Nephron (organoid): Measurements from ENCODE around the gene MEN1.

ENCODE experiments used
- H3K27ac Mint-ChIP-seq, 3 experiments: 2 replicates each; pipeline ENCODE4 v1.8.0; 2020; ENCODE audit warnings: mixed read lengths in 3 of 3, mild to moderate bottlenecking in 2 of 3, moderate library complexity in 1 of 3
- H3K27me3 Mint-ChIP-seq: 2 replicates; pipeline ENCODE4 v1.8.0; 2021; ENCODE audit warnings: low read depth, mild to moderate bottlenecking, moderate library complexity, mixed read lengths
- H3K36me3 Mint-ChIP-seq: 2 replicates; pipeline ENCODE4 v1.8.0; 2020; ENCODE audit warnings: low read depth, mixed read lengths
- H3K4me1 Mint-ChIP-seq: 2 replicates; pipeline ENCODE4 v1.8.0; 2020; ENCODE audit warnings: mixed read lengths
- H3K4me3 Mint-ChIP-seq, 3 experiments: 2 replicates each; pipeline ENCODE4 v1.8.0; 2020; ENCODE audit warnings: mild to moderate bottlenecking in 3 of 3, mixed read lengths in 3 of 3, moderate library complexity in 2 of 3
- H3K9me3 Mint-ChIP-seq: 2 replicates; pipeline ENCODE4 v1.8.0; 2020; ENCODE audit warnings: mixed read lengths
- TF ChIP-seq, protein P1 (sequence below), 3 experiments: fragments of 200-600 bp; sonication (generic); IDR thresholded peaks; one replicate each; pipeline ENCODE4 v1.5.0; 2021; ENCODE audit warnings: antibody characterized with exemption in 3 of 3; ENCODE audit not compliant: unreplicated experiment in 3 of 3

MEN1 gene

DNA sequence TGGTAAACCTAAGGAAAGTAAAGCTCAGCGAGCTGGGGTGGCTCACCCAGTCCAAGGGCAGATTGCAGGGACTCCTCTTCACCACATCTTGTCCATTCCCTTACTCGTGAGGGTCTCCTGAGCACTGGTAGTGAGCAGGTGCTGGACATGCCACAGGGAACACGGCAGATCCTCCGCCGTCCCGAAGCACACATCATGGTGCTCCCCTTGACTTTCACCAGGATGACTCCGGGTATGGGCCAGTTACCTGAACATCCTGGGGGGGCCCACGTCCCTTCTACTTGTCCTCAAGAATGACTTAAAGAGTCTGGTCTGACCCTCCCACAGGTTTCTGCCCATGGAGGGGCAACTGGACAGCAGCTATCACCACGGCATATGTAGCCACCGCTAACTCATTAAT lies 24.0 kb downstream of the MEN1 start:
- no peaks in the 10 kb centered on the region for H3K9me3 Mint-ChIP-seq
- no peak overlapping the region for H3K4me3 Mint-ChIP-seq
- TF ChIP-seq, protein P1, sequence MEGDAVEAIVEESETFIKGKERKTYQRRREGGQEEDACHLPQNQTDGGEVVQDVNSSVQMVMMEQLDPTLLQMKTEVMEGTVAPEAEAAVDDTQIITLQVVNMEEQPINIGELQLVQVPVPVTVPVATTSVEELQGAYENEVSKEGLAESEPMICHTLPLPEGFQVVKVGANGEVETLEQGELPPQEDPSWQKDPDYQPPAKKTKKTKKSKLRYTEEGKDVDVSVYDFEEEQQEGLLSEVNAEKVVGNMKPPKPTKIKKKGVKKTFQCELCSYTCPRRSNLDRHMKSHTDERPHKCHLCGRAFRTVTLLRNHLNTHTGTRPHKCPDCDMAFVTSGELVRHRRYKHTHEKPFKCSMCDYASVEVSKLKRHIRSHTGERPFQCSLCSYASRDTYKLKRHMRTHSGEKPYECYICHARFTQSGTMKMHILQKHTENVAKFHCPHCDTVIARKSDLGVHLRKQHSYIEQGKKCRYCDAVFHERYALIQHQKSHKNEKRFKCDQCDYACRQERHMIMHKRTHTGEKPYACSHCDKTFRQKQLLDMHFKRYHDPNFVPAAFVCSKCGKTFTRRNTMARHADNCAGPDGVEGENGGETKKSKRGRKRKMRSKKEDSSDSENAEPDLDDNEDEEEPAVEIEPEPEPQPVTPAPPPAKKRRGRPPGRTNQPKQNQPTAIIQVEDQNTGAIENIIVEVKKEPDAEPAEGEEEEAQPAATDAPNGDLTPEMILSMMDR (IDR thresholded peaks at IDR 0.05; ENCODE audit: unreplicated experiment in 3 of 3) = no peak
- no peaks in the 10 kb centered on the region for H3K4me1 Mint-ChIP-seq
- H3K27me3 Mint-ChIP-seq = no peaks in the 10 kb centered on the region
- peaks cover 4% of the 10 kb centered on the region for H3K36me3 Mint-ChIP-seq
- H3K27ac Mint-ChIP-seq = no peak overlapping the region

DNA sequence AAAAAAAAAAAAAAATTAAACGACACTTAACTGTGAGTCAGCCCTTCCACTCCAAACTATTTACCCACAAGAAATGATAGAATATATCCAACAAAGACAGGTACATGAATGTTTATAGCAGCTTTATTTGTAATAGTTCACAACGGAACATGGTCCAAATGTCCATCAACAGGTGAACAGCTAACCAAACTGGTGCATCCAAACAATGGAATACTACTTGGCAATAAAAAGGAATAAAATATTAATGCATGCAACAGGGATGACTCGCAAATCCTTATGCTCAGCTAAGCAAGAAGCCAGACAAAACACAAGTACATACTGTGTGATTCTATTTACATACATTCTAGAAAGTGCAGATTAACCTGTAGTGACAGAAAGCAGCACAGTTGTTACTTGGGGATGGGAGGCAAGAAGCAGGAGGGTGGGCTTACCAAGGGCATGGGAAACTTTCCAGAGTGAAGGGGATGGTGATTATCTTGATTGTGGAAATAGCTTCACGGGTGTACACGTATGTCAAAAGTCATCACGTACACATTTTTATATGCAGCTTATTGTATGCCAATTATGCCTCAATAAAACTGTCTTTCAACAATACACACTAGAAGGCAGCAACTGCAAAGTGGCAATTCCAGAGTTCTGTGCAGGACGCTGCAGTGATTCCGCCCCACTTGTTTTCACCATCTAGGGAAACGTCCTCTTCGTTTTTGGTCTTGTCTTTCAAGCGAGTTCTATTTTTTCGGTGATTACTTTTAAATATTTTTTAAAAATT lies 25.4 kb downstream of the MEN1 start:
- Mint-ChIP-seq H3K9me3 (no peaks in the 10 kb centered on the region), H3K27me3 (no peaks in the 10 kb centered on the region), H3K4me1 (no peaks in the 10 kb centered on the region), H3K27ac (no peak overlapping the region), H3K4me3 (no peak overlapping the region), H3K36me3 (peaks cover 4% of the 10 kb centered on the region)
- TF ChIP-seq, protein P1 (IDR thresholded peaks at IDR 0.05; ENCODE audit: unreplicated experiment in 3 of 3) = no peak

DNA sequence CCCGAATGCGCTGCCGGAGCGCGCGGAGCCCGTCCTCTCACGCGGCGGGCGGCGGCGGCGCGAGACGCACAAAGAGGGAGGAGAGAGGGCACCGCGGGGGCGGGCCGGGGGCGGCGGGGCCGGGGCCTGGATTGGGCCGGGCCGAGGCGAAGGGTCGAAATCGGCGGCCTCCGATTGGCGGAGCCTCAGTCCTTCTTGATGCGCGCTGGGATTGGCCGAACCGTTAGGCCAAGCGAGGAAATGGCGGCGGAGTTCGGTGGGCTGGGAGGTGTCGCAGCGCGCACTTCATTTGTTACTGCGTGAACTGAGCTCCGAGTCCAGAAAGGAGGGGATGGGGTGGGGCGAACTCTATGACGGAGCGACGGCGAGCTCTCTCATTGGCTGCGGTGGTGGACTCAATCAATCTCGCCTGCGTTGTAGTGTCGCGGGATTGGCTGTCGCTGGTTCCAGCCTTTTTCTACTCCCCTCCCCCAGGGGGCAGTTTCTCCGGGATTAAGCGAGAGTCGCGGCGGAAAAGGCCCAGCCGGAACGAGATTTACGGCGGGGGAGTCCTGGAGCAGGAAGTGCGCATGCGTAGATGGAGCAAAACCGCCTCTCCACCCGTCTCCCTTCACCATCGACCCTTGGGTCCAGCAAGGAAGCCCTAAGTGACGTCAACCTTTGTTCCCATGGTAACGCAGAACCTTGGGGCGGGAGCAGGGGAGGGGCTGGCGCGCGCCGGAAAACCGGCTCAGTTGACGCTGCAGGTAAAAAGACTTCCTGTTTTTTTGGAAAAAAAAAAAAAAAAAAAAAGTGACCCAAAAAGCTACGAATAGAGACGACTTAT lies 31.7 kb downstream of the MEN1 start, which contains the start of gene SF1:
SF1 (minus strand) TSS at position 70 of the 826 bp plus-strand sequence. CDS start 150 bp downstream, outside the sequence.
- Mint-ChIP-seq H3K4me1 (peaks cover 40% of the 10 kb centered on the region), H3K27me3 (no peaks in the 10 kb centered on the region), H3K4me3 (peak within 1 kb of the TSS; percentile 86 to 99 (median 98)), H3K9me3 (no peaks in the 10 kb centered on the region), H3K36me3 (peaks cover 38% of the 10 kb centered on the region), H3K27ac (peak within 1 kb of the TSS; percentile 96 to 98 (median 98))
- TF ChIP-seq, protein P1 (IDR thresholded peaks at IDR 0.05; ENCODE audit: unreplicated experiment in 3 of 3) = no peak

DNA sequence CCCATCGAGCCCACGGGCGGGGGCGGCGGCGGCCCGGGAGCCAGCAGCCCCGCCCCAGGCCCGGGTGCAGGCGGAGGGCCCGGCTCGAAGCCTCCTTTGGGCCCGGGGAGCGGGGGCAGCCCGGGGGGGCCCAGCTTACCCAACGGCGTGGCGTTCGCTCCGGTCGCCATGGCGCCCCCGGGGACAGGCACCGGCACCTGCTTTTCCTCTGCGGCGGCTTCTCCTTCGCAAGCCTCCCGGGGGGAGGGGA lies 32.2 kb downstream of the MEN1 start:
- H3K36me3 Mint-ChIP-seq = peaks cover 44% of the 10 kb centered on the region
- peaks cover 46% of the 10 kb centered on the region for H3K4me1 Mint-ChIP-seq
- no peaks in the 10 kb centered on the region for H3K9me3 Mint-ChIP-seq
- peak overlapping the region in 2 of 3 experiments; percentile 96 to 98 for H3K27ac Mint-ChIP-seq
- TF ChIP-seq, protein P1 (IDR thresholded peaks at IDR 0.05; ENCODE audit: unreplicated experiment in 3 of 3) = no peak
- no peaks in the 10 kb centered on the region for H3K27me3 Mint-ChIP-seq
- peak overlapping the region; percentile 85 to 88 (median 86) for H3K4me3 Mint-ChIP-seq

DNA sequence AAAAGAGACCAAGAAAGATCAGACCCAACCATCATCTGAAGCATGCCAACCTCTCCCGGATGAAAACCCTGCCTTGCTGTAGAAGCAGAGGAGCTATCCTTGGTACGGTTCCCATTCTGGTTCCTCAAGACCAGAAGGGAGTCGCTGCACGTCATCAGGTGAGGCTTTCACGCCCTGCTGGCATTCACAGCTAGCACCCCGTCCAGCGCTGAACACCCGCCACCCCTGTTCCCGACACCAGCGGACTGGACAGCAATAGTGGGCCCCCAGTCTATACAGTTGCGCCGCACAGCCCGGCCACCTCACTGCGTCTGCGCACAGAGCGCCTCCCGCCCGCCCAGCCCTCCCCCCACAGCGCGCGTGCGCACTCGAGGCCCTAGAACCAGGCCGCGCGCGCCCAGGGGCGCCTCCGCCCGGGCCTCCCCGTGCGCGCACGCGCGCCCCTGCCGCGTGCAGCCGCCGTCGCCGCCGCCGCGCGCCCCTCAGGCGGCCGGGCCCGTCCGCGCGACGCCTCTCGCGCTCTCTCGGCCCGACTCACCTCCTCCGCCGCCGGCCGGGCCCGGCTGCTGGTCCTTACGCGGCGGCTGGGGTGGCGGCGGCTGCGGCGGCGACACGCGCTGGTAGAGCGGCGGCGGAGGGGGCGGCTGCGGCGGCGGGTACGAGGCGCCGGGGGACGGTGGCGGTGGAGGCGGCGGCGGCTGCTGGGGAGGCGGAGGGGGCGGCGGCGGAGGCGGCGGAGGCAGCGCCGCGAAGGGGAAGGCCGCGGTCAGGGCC lies 32.7 kb downstream of the MEN1 start:
- peaks cover 47% of the 10 kb centered on the region for H3K4me1 Mint-ChIP-seq
- no peaks in the 10 kb centered on the region for H3K27me3 Mint-ChIP-seq
- H3K36me3 Mint-ChIP-seq = peaks cover 49% of the 10 kb centered on the region
- peak overlapping the region; percentile 86 to 99 (median 98) for H3K4me3 Mint-ChIP-seq
- H3K27ac Mint-ChIP-seq = peak overlapping the region; percentile 78 to 98 (median 95)
- no peaks in the 10 kb centered on the region for H3K9me3 Mint-ChIP-seq
- TF ChIP-seq, protein P1 (IDR thresholded peaks at IDR 0.05; ENCODE audit: unreplicated experiment in 3 of 3) = no peak
